ENCODE measurements around the gene OLFM1. TPM values are rescaled to one million over a fixed set of nuclear protein-coding genes. Genes with fewer than 3 reads are reported as not detected.

OLFM1 gene
- total RNA-seq, 4 donors from 2014 or later = 3.4 to 8.5 (median 6.7) TPM

- Histone ChIP-seq H3K36me3 (no peaks in the 10 kb centered on the region), H3K4me1 (no peaks in the 10 kb centered on the region), H3K9me3 (no peaks in the 10 kb centered on the region), H3K4me3 (no peak overlapping the region), H3K27me3 (peaks cover 18 to 27% (median 22%) of the 10 kb centered on the region in 3 donors), H3K27ac (no peak overlapping the region)
- ATAC-seq (no peak), DNase-seq (no peak)
- TF ChIP-seq POLR2A (IDR thresholded peaks at IDR 0.05) (no peak), CTCF (IDR thresholded peaks at IDR 0.05 in 4 of 5, conservative IDR thresholded peaks at IDR 0.05 in 1 of 5) (no peak)
- in situ Hi-C loops (cut with MboI; ENCODE audit: low sequenced_read_pairs in 4 of 4) (no loop called here), intact Hi-C loops (cut with DNase I; ENCODE audit: low total_unique reads) (no loop called here)
Measured at GRCh38 chr9:135150981-135151380, 63.5 kb downstream of the OLFM1 start.

GRCh38 chr9:135151757-135152613 lies 64.5 kb downstream of the OLFM1 start:
- H3K4me1 ChIP-seq = no peaks in the 10 kb centered on the region
- DNase-seq = no peak
- H3K27me3 ChIP-seq = peaks cover 11 to 17% (median 14%) of the 10 kb centered on the region in 3 donors
- intact Hi-C loops (cut with DNase I; ENCODE audit: low total_unique reads) (no loop called here), in situ Hi-C loops (cut with MboI; ENCODE audit: low sequenced_read_pairs in 4 of 4) (no loop called here)
- TF ChIP-seq POLR2A (IDR thresholded peaks at IDR 0.05) (no peak), CTCF (IDR thresholded peaks at IDR 0.05 in 4 of 5, conservative IDR thresholded peaks at IDR 0.05 in 1 of 5) (no peak)
- no peaks in the 10 kb centered on the region for H3K36me3 ChIP-seq
- no peak overlapping the region for H3K4me3 ChIP-seq
- H3K27ac ChIP-seq = no peak overlapping the region
- no peak for ATAC-seq
- no peaks in the 10 kb centered on the region for H3K9me3 ChIP-seq

DNA sequence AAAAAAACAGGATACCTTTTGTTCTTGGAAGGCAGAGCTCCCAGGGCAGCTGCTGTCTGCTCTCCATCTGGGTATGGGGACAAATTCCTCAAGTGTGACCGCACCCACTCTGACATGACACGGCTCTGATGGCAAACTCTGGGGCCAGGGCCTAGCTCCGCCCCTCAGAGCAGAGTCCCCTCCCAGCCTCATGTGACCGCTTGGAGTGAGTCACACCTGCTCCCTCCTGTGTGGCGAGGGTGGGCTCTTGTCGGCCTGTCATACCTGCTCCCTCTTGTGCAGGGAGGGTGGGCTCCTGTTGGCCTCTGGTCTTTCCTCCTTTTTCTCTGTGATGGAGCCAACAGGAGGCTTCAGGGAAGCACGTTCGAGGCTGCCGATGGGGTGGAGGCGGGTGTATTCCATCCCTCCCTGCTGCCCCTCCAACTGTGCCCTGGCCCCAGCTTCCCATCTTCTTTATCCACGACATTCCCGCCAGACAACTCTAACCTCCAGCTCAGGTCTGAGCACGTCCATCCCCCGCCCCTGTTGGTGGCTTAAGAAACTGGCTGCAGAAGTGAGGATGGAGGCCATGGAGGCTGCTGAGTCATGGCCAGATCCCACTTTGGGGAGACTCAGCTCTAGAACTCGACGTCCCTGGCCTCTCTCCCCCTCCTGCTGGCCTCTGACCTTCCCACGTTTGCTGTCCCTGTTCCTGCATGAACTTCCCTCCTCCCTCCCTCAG lies 65.3 kb downstream of the OLFM1 start:
- no peak overlapping the region for H3K27ac ChIP-seq
- H3K27me3 ChIP-seq = peaks cover 3 to 13% (median 6%) of the 10 kb centered on the region in 3 donors

GRCh38 chr9:135154050-135154615 lies 66.7 kb downstream of the OLFM1 start:
- Histone ChIP-seq H3K4me1 (no peaks in the 10 kb centered on the region), H3K4me3 (no peak overlapping the region), H3K9me3 (no peaks in the 10 kb centered on the region), H3K36me3 (no peaks in the 10 kb centered on the region), H3K27me3 (peaks cover 6 to 12% (median 11%) of the 10 kb centered on the region in 3 donors), H3K27ac (no peak overlapping the region)
- intact Hi-C loops (cut with DNase I; ENCODE audit: low total_unique reads) = no loop called here
- TF ChIP-seq POLR2A (IDR thresholded peaks at IDR 0.05) = no peak
- TF ChIP-seq CTCF (IDR thresholded peaks at IDR 0.05 in 4 of 5, conservative IDR thresholded peaks at IDR 0.05 in 1 of 5) = no peak
- DNase-seq (no peak), ATAC-seq (no peak)
- in situ Hi-C loops (cut with MboI; ENCODE audit: low sequenced_read_pairs in 4 of 4) = no loop called here

More for the DNA sequence above, 65.3 kb downstream of the OLFM1 start:
- intact Hi-C loops (cut with DNase I; ENCODE audit: low total_unique reads) = no loop called here
- no peak overlapping the region for H3K4me3 ChIP-seq
- H3K36me3 ChIP-seq = no peaks in the 10 kb centered on the region
- ATAC-seq = no peak
- no peaks in the 10 kb centered on the region for H3K9me3 ChIP-seq
- in situ Hi-C loops (cut with MboI; ENCODE audit: low sequenced_read_pairs in 4 of 4) = no loop called here
- no peak for DNase-seq
- H3K4me1 ChIP-seq = no peaks in the 10 kb centered on the region
- no peak for TF ChIP-seq POLR2A (IDR thresholded peaks at IDR 0.05)
- TF ChIP-seq CTCF (IDR thresholded peaks at IDR 0.05 in 4 of 5, conservative IDR thresholded peaks at IDR 0.05 in 1 of 5) = no peak

Data from gastrocnemius medialis (tissue), 4 donors.